ENCODE results near the gene OPN3. TPM values are rescaled to one million over a fixed set of nuclear protein-coding genes. Genes with fewer than 3 reads are reported as not detected.

Gene OPN3
- total RNA-seq, 1 experiment from 2014 or later = 10.0 TPM

DNA sequence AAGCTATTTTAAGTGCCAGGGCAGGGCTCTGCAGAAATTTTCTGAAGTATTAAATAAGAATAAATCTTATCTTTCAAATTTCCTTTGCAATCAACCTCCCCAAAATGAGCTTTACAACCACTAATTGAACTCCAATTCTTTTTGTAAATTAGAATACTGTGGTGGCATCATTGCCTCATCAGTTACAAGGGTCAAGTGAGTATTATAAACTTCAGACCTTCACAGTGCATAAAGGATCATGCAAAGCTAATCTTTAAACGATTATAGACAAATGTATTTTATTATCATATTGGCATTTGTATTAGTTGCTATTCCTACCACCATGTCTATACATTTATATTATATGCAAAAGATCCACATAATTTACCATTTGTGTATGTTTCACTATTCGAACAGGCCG, 7.2 kb downstream of the OPN3 start:
- Histone ChIP-seq H3K4me2 (ENCODE audit: insufficient read depth, insufficient read length, low read length) (no peak overlapping the region), H2BK12ac (ENCODE audit: insufficient read length, low read depth, low read length) (no peak overlapping the region), H3K27me3 (ENCODE audit: insufficient read depth, low read length) (no peaks in the 10 kb centered on the region), H3K56ac (ENCODE audit: insufficient read length, low read depth, low read length) (no peak overlapping the region), H3K79me2 (ENCODE audit: insufficient read depth, low read length) (peaks cover 12% of the 10 kb centered on the region; the same call in 1 of the 2 replicates), H4K20me1 (ENCODE audit: control insufficient read depth, insufficient read depth, insufficient read length) (no peaks in the 10 kb centered on the region), H2BK120ac (ENCODE audit: low read depth, low read length, poor library complexity, severe bottlenecking) (no peak overlapping the region), H3K27ac (ENCODE audit: insufficient read length, low read depth, low read length) (no peak overlapping the region), H3K23ac (ENCODE audit: insufficient read length, low read depth, low read length) (no peak overlapping the region), H3K4ac (ENCODE audit: low read depth, low read length) (no peak overlapping the region), H2AK5ac (ENCODE audit: insufficient read length, low read length) (no peak overlapping the region), H2BK15ac (ENCODE audit: low read depth, low read length) (no peak overlapping the region), H3K14ac (ENCODE audit: insufficient read depth, low read length) (no peak overlapping the region), H3K23me2 (ENCODE audit: insufficient read length, low read depth, low read length, poor library complexity, severe bottlenecking) (no peaks in the 10 kb centered on the region), H3T11ph (ENCODE audit: low read length) (no peak overlapping the region), H2BK20ac (ENCODE audit: low read depth, low read length, poor library complexity, severe bottlenecking) (no peak overlapping the region), H2BK5ac (ENCODE audit: insufficient read length, low read length) (no peak overlapping the region), H4K8ac (replicated peaks; ENCODE audit: insufficient read length, low read depth, low read length) (no peak overlapping the region), H2AFZ (ENCODE audit: low read length) (no peak overlapping the region), H3K4me1 (ENCODE audit: insufficient read depth, low read length) (peaks cover 6% of the 10 kb centered on the region; the same call in 1 of the 2 replicates), H4K5ac (ENCODE audit: insufficient read length, low read depth, low read length) (no peak overlapping the region), H3K18ac (ENCODE audit: insufficient read length, low read depth, low read length) (no peak overlapping the region), H3K9ac (ENCODE audit: extremely low read depth, insufficient read length, low read length) (no peak overlapping the region), H4K91ac (ENCODE audit: insufficient read length, low read depth, low read length) (no peak overlapping the region), H3K79me1 (ENCODE audit: insufficient read depth, low read depth, low read length, poor library complexity, severe bottlenecking) (no peaks in the 10 kb centered on the region), H3K9me3 (ENCODE audit: control insufficient read depth, low read depth, low read length) (no peaks in the 10 kb centered on the region)
- H3K4me1 Mint-ChIP-seq = peaks cover 26 to 30% of the 10 kb centered on the region in 2 experiments
- no CpG with 5 or more reads among the region's 3 CpGs for WGBS (ENCODE audit: extremely low coverage, insufficient read length, low lambda C conversion rate)
- H3K27me3 Mint-ChIP-seq (ENCODE audit: low read depth) = no peaks in the 10 kb centered on the region
- H3K36me3 Mint-ChIP-seq (ENCODE audit: insufficient read depth in 1 of 3, low read depth in 3 of 3) = peaks cover 24 to 33% (median 31%) of the 10 kb centered on the region in 3 experiments; a peak in 6 of 7 replicates
- H3K27ac Mint-ChIP-seq = no peak overlapping the region
- no peak for DNase-seq
- TF ChIP-seq, protein P1, sequence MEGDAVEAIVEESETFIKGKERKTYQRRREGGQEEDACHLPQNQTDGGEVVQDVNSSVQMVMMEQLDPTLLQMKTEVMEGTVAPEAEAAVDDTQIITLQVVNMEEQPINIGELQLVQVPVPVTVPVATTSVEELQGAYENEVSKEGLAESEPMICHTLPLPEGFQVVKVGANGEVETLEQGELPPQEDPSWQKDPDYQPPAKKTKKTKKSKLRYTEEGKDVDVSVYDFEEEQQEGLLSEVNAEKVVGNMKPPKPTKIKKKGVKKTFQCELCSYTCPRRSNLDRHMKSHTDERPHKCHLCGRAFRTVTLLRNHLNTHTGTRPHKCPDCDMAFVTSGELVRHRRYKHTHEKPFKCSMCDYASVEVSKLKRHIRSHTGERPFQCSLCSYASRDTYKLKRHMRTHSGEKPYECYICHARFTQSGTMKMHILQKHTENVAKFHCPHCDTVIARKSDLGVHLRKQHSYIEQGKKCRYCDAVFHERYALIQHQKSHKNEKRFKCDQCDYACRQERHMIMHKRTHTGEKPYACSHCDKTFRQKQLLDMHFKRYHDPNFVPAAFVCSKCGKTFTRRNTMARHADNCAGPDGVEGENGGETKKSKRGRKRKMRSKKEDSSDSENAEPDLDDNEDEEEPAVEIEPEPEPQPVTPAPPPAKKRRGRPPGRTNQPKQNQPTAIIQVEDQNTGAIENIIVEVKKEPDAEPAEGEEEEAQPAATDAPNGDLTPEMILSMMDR (conservative IDR thresholded peaks at IDR 0.05) = no peak
- H3K9me3 Mint-ChIP-seq = no peaks in the 10 kb centered on the region
- no peak overlapping the region for H3K4me3 Mint-ChIP-seq

Data from H9 (cell line).